Rectal smooth muscle tissue (tissue), 1 donor: ENCODE data around the gene MYOG.

Experiments
- H3K27ac ChIP-seq: one replicate; pipeline ENCODE4 v1.7.0; 2013; ENCODE audit warnings: low read depth, low read length, inconsistent platforms
- H3K27me3 ChIP-seq: one replicate; pipeline ENCODE4 v1.7.0; 2013; ENCODE audit warnings: low read length; ENCODE audit not compliant: control insufficient read depth, insufficient read depth
- H3K36me3 ChIP-seq: one replicate; pipeline ENCODE4 v1.7.0; 2013; ENCODE audit warnings: low read length; ENCODE audit not compliant: control insufficient read depth, insufficient read depth
- H3K4me1 ChIP-seq: one replicate; pipeline ENCODE4 v1.7.0; 2013; ENCODE audit warnings: low read length; ENCODE audit not compliant: control insufficient read depth, insufficient read depth
- H3K4me3 ChIP-seq: one replicate; pipeline ENCODE4 v1.7.0; 2013; ENCODE audit warnings: low read length
- H3K9ac ChIP-seq: one replicate; pipeline ENCODE4 v1.7.0; 2013; ENCODE audit warnings: low read length

Gene MYOG

GRCh38 chr1:203081465-203082230 is 4.2 kb downstream of the MYOG start:
- no peaks in the 10 kb centered on the region for H3K36me3 ChIP-seq
- H3K4me3 ChIP-seq, result no peak overlapping the region
- H3K27me3 ChIP-seq, result peaks cover 2% of the 10 kb centered on the region
- H3K4me1 ChIP-seq, result no peaks in the 10 kb centered on the region
- no peak overlapping the region for H3K9ac ChIP-seq
- no peak overlapping the region for H3K27ac ChIP-seq

- Histone ChIP-seq H3K36me3 (no peaks in the 10 kb centered on the region), H3K4me3 (no peak overlapping the region), H3K27ac (no peak overlapping the region), H3K27me3 (peaks cover 11% of the 10 kb centered on the region), H3K9ac (no peak overlapping the region), H3K4me1 (no peaks in the 10 kb centered on the region)
Observed at GRCh38 chr1:203080456-203080855, 5.4 kb downstream of the MYOG start.

- H3K27me3 ChIP-seq, result peaks cover 11% of the 10 kb centered on the region
- no peak overlapping the region for H3K27ac ChIP-seq
- no peaks in the 10 kb centered on the region for H3K4me1 ChIP-seq
- H3K36me3 ChIP-seq, result no peaks in the 10 kb centered on the region
- H3K9ac ChIP-seq, result no peak overlapping the region
- no peak overlapping the region for H3K4me3 ChIP-seq
Observed at GRCh38 chr1:203078478-203078877, 7.3 kb downstream of the MYOG start.

DNA sequence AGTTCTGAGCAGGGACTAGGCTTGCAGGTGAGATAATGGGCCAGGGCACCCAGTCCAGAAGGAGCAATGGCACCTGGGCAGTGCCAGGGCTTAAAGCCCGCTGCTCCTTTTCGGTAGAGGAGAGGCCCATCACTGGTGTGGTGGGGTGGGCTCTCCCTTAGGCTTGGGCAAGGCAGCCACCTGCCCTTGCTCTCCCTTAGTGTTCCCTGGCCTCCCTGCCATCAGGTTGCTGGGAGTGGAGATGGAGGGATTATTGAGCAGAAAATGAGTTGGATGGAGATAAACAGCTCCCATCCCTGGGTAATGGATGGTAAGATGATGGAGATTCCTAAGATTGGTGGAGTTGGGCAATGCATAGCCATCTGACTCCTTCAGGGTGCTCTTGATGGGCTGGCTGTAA is 7.9 kb downstream of the MYOG start:
- H3K27ac ChIP-seq, result no peak overlapping the region
- H3K27me3 ChIP-seq, result peaks cover 11% of the 10 kb centered on the region
- H3K9ac ChIP-seq, result no peak overlapping the region
- no peak overlapping the region for H3K4me3 ChIP-seq
- no peaks in the 10 kb centered on the region for H3K4me1 ChIP-seq
- no peaks in the 10 kb centered on the region for H3K36me3 ChIP-seq

- Histone ChIP-seq H3K36me3 (no peaks in the 10 kb centered on the region), H3K27ac (no peak overlapping the region), H3K9ac (no peak overlapping the region), H3K27me3 (peaks cover 11% of the 10 kb centered on the region), H3K4me3 (no peak overlapping the region), H3K4me1 (no peaks in the 10 kb centered on the region)
Observed at GRCh38 chr1:203077367-203077766, 8.4 kb downstream of the MYOG start.

- Histone ChIP-seq H3K36me3 (no peaks in the 10 kb centered on the region), H3K9ac (no peak overlapping the region), H3K27ac (no peak overlapping the region), H3K4me1 (no peaks in the 10 kb centered on the region), H3K4me3 (peak overlapping the region; percentile 46), H3K27me3 (peaks cover 11% of the 10 kb centered on the region)
Observed at GRCh38 chr1:203076031-203076511, 9.7 kb downstream of the MYOG start.

DNA sequence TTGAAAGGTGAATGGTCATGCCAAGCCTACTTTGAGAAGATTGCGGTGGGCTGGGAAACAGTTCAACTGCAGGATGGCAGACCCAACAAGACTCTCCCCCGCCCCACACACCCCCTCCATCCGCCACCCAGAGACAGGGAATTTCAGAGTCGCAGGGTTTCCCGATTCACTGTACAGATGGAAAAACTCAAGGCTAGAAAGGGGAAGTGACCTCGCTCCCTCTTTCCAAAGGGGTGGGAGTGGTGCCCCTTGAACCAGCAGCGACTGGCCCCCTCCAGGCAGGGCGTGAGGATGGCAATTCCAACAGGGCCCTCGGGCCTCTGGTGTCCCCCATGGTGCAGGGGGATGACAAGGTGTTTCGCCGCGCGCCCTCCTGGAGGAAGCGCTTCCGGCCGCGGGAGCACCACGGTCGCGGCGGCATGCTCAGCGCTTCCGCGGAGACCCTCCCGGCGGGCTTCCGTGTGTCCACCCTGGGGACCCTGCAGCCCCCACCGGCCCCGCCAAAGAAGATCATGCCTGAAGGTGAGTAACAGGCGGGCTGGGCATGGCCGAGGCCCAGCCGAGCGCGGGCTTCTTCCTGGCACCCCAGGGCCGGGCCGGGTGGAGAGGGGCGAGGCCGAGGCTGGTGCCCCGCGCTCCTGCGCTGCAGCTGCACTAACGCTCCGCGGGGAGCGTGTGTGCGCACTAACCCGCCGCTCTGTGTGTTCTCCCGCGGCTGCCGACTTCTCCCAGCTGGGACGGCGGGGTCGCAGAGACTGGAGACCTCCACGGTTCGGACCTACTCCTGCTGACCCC is 10.4 kb downstream of the MYOG start:
- H3K27me3 ChIP-seq, result peaks cover 11% of the 10 kb centered on the region
- no peaks in the 10 kb centered on the region for H3K36me3 ChIP-seq
- peak overlapping the region; percentile 46 for H3K4me3 ChIP-seq
- no peak overlapping the region for H3K27ac ChIP-seq
- H3K4me1 ChIP-seq, result no peaks in the 10 kb centered on the region
- no peak overlapping the region for H3K9ac ChIP-seq

- Histone ChIP-seq H3K4me1 (peaks cover 6% of the 10 kb centered on the region), H3K36me3 (no peaks in the 10 kb centered on the region), H3K27ac (no peak overlapping the region), H3K4me3 (no peak overlapping the region), H3K9ac (no peak overlapping the region), H3K27me3 (peaks cover 11% of the 10 kb centered on the region)
Observed at GRCh38 chr1:203074610-203075009, 11.2 kb downstream of the MYOG start.

- H3K9ac ChIP-seq, result no peak overlapping the region
- peaks cover 16% of the 10 kb centered on the region for H3K4me1 ChIP-seq
- no peak overlapping the region for H3K27ac ChIP-seq
- H3K27me3 ChIP-seq, result peaks cover 11% of the 10 kb centered on the region
- no peaks in the 10 kb centered on the region for H3K36me3 ChIP-seq
- H3K4me3 ChIP-seq, result no peak overlapping the region
Observed at GRCh38 chr1:203073469-203073868, 12.3 kb downstream of the MYOG start.

DNA sequence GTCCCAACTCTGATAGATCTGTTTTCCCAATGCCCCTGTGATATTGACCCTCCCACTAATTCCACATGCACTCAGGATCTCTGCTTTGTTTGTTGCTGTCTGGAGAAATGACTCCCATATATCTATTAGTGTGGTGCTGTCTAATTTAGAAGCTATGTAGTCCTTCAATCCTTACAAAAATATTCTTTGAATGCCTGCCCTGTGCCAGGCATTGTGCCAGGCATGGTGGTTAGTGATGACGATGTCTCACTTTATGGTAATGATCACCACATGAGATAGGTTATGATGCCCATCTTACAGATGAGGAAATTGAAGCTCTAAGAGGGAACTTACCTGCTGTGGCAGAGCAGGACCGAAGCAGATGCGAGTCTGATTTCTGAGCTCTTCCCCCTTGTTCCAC is 12.9 kb downstream of the MYOG start:
- Histone ChIP-seq H3K27ac (no peak overlapping the region), H3K9ac (no peak overlapping the region), H3K36me3 (no peaks in the 10 kb centered on the region), H3K4me1 (peaks cover 19% of the 10 kb centered on the region), H3K4me3 (no peak overlapping the region), H3K27me3 (peaks cover 11% of the 10 kb centered on the region)

GRCh38 chr1:203072002-203072602 is 13.7 kb downstream of the MYOG start:
- H3K4me3 ChIP-seq, result no peak overlapping the region
- no peak overlapping the region for H3K27ac ChIP-seq
- H3K36me3 ChIP-seq, result no peaks in the 10 kb centered on the region
- H3K4me1 ChIP-seq, result peaks cover 20% of the 10 kb centered on the region
- no peak overlapping the region for H3K9ac ChIP-seq
- H3K27me3 ChIP-seq, result peaks cover 11% of the 10 kb centered on the region

DNA sequence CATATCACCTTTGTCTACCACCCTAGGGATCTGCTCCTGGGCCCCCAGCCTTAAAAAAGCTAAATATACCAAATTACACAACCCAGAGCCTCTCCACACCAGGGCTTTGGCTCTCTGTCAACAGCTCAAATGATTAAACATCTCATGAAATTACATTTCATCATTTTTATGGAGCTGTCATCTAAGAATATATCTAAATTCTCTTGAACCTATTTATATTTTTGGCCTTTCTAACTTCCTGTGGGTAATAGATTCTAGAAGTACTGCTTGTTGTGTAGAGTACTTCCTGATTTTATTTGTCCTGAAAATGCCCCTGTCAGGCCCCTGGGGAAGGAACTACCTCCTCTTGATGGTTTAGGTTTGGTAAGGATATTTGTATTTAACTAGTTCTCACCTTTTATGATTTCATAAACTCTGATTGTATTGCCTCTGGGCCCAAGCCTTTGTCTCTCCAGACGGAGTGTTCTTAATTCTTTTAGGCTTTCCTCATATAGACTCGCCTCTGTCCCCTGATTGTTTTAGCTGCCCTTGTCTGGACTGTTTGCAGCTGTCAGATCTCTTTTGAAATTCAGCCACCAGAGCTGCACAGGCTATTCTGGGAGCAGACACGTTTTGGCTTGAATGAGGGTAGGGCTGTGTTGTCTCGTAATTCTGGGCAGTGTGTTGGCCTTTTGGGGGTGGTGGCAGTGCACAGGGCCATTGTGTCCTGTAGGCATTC is 16.6 kb downstream of the MYOG start:
- Histone ChIP-seq H3K36me3 (no peaks in the 10 kb centered on the region), H3K9ac (no peak overlapping the region), H3K27ac (peak overlapping the region; percentile 70), H3K4me3 (no peak overlapping the region), H3K27me3 (peaks cover 2% of the 10 kb centered on the region), H3K4me1 (peaks cover 20% of the 10 kb centered on the region)
